ENCODE measurements around the gene SZT2.
"Not testable (repeated sequence)": the region's sequence is repeated elsewhere in the genome, so short reads cannot be mapped to it uniquely, and the experiment has no call there.

DNA sequence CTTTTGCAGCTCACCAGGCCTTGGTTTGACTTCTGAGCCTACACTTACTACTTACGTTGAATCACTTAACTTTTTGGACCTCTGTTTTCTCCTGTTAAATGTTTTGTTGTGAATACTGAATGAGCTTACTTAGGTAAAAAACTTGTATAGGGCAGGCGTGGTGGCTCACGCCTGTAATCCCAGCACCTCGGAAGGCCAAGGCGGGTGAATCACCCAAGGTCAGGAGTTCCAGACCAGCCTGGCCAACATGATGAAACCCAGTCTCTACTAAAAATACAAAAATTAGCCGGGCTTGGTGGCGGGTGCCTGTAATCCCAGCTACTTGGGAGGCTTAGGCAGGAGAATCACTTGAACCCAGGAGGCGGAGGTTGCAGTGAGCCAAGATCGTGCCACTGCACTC lies 10.7 kb downstream of the SZT2 start:
- TF ChIP-seq, protein P1, sequence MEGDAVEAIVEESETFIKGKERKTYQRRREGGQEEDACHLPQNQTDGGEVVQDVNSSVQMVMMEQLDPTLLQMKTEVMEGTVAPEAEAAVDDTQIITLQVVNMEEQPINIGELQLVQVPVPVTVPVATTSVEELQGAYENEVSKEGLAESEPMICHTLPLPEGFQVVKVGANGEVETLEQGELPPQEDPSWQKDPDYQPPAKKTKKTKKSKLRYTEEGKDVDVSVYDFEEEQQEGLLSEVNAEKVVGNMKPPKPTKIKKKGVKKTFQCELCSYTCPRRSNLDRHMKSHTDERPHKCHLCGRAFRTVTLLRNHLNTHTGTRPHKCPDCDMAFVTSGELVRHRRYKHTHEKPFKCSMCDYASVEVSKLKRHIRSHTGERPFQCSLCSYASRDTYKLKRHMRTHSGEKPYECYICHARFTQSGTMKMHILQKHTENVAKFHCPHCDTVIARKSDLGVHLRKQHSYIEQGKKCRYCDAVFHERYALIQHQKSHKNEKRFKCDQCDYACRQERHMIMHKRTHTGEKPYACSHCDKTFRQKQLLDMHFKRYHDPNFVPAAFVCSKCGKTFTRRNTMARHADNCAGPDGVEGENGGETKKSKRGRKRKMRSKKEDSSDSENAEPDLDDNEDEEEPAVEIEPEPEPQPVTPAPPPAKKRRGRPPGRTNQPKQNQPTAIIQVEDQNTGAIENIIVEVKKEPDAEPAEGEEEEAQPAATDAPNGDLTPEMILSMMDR (IDR thresholded peaks at IDR 0.05): not testable (repeated sequence)
- TF ChIP-seq POLR2A (IDR thresholded peaks at IDR 0.05): not testable (repeated sequence)

Data from tibial nerve (tissue), 3 donors.